22Rv1 (cell line): Measurements from ENCODE around the gene GABRE.
"Not testable (repeated sequence)": the region's sequence is repeated elsewhere in the genome, so short reads cannot be mapped to it uniquely, and the experiment has no call there.

ENCODE experiments used
- H3K27ac ChIP-seq: fragments of 450-650 bp; 2 replicates; pipeline ENCODE4 v1.5.1; 2017
- CTCF ChIP-seq: fragments of 450-650 bp; IDR thresholded peaks from 2 replicates; pipeline ENCODE4 v1.5.1; 2017; ENCODE audit warnings: mild to moderate bottlenecking
- ZFX ChIP-seq: fragments of 450-650 bp; IDR thresholded peaks from 2 replicates; pipeline ENCODE4 v1.6.1; 2017; ENCODE audit warnings: antibody characterized with exemption, borderline replicate concordance

GABRE gene

GRCh38 chrX:151919610-151920009 lies 54.9 kb downstream of the GABRE start:
- H3K27ac ChIP-seq = no peak overlapping the region
- TF ChIP-seq ZFX (no peak), CTCF (no peak)

- H3K27ac ChIP-seq = not testable (repeated sequence)
Measured at GRCh38 chrX:151918736-151919135, 55.7 kb downstream of the GABRE start.

- no peak for TF ChIP-seq CTCF
- TF ChIP-seq ZFX = no peak
- H3K27ac ChIP-seq = no peak within 1 kb of the TSS
Measured at GRCh38 chrX:151912780-151913179, 61.7 kb downstream of the GABRE start, which contains the start of gene MAGEA4. MAGEA4 (plus strand) TSS chrX:151912889; CDS start chrX:151923665, 10,776 bp downstream.

- TF ChIP-seq ZFX (no peak), CTCF (no peak)
- H3K27ac ChIP-seq = no peak overlapping the region
Measured at GRCh38 chrX:151912221-151912620, 62.3 kb downstream of the GABRE start.

- no peak for TF ChIP-seq ZFX
- no peak for TF ChIP-seq CTCF
- H3K27ac ChIP-seq = no peak overlapping the region
Measured at GRCh38 chrX:151904989-151905388, 69.5 kb downstream of the GABRE start.
